Coronary artery (tissue), 2 donors: ENCODE measurements around the gene CREB5.

Source experiments
- DNase-seq: peaks from one replicate; pipeline ENCODE4 v3.0.0-alpha.2; 2017; ENCODE audit warnings: low spot score
- H3K27ac ChIP-seq, 2 donors: fragments of 200-600 bp; sonication (generic); one replicate each; pipeline ENCODE4 v1.5.1; 2016 to 2019
- H3K4me3 ChIP-seq: fragments of 200-600 bp; sonication (generic); 2 replicates; pipeline ENCODE4 v1.5.1; 2016; ENCODE audit warnings: mild to moderate bottlenecking, moderate library complexity
- CTCF ChIP-seq: fragments of 200-600 bp; sonication (generic); IDR thresholded peaks from one replicate; pipeline ENCODE4 v1.5.1; 2019; ENCODE audit warnings: antibody characterized with exemption

Gene CREB5

DNA sequence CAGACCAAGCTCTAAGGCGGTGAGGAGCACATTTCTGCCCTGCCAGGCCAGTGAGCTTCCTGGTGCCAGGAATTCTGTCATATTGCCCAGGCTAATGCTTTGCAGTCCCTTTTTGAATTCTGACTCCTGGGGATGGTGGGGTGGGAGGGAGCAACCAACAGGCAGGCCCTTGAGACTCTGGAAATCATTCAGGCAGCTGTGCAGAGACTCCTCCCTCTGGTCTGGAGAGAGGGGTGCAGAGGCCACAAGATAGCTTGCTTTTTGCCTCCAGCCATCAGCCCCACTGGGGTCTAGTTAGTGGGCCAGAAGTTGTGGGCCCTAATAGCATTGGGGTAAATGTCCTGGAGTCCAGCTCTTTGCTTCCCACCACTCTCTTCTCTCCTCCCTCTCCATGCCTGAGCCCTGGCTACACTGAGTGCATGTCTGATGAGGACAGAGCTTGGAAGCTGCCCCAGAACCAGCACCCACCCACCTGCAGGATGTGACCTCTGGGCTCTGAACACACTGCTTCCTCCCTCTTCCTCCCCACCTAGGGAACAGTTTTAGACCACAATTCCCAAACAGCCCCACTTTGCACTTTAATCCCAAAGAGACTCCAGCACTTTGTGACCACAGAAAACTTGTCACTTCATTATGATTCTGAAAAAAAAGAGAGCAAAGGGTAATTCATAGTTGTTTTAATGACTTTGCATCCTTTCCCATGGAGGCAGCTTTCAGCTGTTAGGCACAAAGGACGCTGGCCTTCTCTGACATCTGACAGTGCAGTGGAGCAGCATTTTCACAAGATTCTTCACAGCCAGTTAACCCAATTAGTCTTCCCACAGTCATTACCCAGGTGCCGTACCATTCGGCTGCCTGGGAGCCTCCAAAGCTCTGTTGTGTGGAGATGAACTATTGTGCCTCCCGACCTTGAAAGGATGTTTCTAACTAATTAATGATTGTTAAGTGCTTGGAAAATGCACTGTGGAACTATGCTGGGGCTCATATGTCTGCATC is 283.3 kb downstream of the CREB5 start:
- TF ChIP-seq CTCF = no peak
- H3K4me3 ChIP-seq = no peak overlapping the region
- DNase-seq = no peak
- H3K27ac ChIP-seq = no peak overlapping the region

GRCh38 chr7:28697913-28698563 is 285.7 kb downstream of the CREB5 start:
- TF ChIP-seq CTCF = no peak
- Histone ChIP-seq H3K27ac (no peak overlapping the region), H3K4me3 (no peak overlapping the region)
- DNase-seq = no peak

GRCh38 chr7:28698840-28699239 is 286.5 kb downstream of the CREB5 start:
- no peak for TF ChIP-seq CTCF
- H3K4me3 ChIP-seq = peak overlapping the region; percentile 33
- H3K27ac ChIP-seq = no peak overlapping the region
- DNase-seq = no peak

DNA sequence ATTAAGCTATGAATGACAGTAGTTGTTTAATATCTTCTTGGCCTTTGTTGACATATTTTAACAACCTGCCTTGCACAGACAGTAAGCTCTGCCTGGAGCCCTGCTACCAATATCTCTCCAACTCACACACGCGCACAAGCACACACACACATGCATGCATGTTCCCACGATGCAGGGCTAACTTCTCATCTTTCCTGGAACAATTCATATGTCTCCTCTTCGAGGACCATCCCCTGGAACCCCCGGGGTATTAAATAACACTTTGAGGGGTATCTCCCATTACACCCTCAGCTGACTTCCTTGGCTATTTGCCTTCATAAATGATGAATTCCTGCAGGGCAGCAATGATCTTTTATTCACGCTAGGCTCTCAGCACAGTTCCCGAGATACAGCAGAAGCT is 287.8 kb downstream of the CREB5 start:
- H3K27ac ChIP-seq = no peak overlapping the region
- DNase-seq = no peak
- TF ChIP-seq CTCF = no peak
- H3K4me3 ChIP-seq = no peak overlapping the region

GRCh38 chr7:28700790-28701203 is 288.5 kb downstream of the CREB5 start:
- no peak for DNase-seq
- no peak for TF ChIP-seq CTCF
- no peak overlapping the region for H3K27ac ChIP-seq
- no peak overlapping the region for H3K4me3 ChIP-seq

GRCh38 chr7:28701731-28702130 is 289.4 kb downstream of the CREB5 start:
- Histone ChIP-seq H3K4me3 (no peak overlapping the region), H3K27ac (no peak overlapping the region)
- DNase-seq = no peak
- TF ChIP-seq CTCF = no peak
